ENCODE data around the gene RNF43. TPM values are rescaled to one million over a fixed set of nuclear protein-coding genes. Genes with fewer than 3 reads are reported as not detected.
A peak's percentile ranks its signal among the peaks of the same experiment; 100 is the strongest.

Gene RNF43
- total RNA-seq, 3 donors from 2014 or later: 8.5 to 19.0 TPM; not detected in 1

DNA sequence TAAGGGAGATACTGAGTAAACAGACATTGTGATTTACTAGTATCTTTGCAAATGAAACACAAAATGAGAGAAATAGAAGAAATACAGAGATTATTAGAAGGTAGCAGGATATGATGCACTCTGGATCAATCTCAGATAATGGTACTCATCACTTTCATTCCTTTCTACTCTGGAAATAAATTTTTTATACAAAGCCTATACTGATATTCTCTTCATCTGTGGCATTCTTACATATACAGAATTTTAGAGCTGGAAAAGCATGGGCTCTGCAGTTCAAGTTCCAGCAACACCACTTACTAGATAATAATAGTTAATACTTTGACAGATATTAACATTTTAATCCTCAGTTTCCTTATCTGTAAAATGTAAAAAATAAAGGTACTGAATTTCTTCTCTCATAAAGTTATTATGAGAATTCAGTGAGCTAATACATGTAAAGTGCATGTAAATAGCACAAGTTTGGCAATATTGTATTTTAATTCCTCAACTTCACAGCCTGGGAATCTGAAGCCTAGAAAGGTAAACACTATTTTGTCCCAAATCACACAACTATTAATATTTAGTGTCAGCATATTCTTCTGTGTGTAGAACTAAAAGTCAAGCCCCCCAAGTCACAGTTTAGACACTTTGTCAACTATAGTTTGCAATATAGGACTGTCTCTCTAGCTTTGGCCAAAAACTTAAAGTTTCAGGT lies 6.5 kb downstream of the RNF43 start:
- no peaks in the 10 kb centered on the region for H3K9me3 ChIP-seq
- peak overlapping the region in 1 of 2 donors; percentile 5 for H3K27ac ChIP-seq
- intact Hi-C loops (cut with DNase I; ENCODE audit: low total_unique reads): no loop called here
- H3K27me3 ChIP-seq: no peaks in the 10 kb centered on the region
- DNase-seq (ENCODE audit: low spot score in 2 of 2): no peak
- no peak overlapping the region for H3K4me3 ChIP-seq
- no peaks in the 10 kb centered on the region for H3K4me1 ChIP-seq
- H3K36me3 ChIP-seq: no peaks in the 10 kb centered on the region
- TF ChIP-seq POLR2AphosphoS5 (IDR thresholded peaks at IDR 0.05) (no peak), POLR2A (IDR thresholded peaks at IDR 0.05) (no peak)
- TF ChIP-seq, protein P1, sequence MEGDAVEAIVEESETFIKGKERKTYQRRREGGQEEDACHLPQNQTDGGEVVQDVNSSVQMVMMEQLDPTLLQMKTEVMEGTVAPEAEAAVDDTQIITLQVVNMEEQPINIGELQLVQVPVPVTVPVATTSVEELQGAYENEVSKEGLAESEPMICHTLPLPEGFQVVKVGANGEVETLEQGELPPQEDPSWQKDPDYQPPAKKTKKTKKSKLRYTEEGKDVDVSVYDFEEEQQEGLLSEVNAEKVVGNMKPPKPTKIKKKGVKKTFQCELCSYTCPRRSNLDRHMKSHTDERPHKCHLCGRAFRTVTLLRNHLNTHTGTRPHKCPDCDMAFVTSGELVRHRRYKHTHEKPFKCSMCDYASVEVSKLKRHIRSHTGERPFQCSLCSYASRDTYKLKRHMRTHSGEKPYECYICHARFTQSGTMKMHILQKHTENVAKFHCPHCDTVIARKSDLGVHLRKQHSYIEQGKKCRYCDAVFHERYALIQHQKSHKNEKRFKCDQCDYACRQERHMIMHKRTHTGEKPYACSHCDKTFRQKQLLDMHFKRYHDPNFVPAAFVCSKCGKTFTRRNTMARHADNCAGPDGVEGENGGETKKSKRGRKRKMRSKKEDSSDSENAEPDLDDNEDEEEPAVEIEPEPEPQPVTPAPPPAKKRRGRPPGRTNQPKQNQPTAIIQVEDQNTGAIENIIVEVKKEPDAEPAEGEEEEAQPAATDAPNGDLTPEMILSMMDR (IDR thresholded peaks at IDR 0.05): no peak

DNA sequence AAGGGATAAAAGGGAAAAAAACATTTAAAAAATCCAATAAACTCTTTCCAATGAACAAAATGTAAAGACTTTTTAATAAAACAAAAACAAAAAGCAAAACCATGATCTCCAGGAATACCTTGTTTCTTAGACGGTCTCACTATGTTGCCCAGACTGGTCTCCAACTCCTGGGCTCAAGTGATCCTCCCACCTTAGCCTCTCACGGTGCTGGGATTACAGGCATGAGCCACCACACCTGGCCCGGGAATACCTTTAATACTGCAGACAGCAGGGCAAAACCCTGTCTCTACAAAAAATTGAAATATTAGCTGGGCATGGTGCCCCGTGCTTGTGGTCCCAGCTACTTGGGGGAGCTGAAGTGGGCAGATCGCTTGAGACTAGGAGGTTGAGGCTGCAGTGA lies 7.9 kb downstream of the RNF43 start:
- intact Hi-C loops (cut with DNase I; ENCODE audit: low total_unique reads): no loop called here
- Histone ChIP-seq H3K36me3 (no peaks in the 10 kb centered on the region), H3K4me3 (no peak overlapping the region), H3K4me1 (no peaks in the 10 kb centered on the region), H3K9me3 (no peaks in the 10 kb centered on the region), H3K27ac (no peak overlapping the region), H3K27me3 (no peaks in the 10 kb centered on the region)
- no peak for TF ChIP-seq POLR2A (IDR thresholded peaks at IDR 0.05)
- TF ChIP-seq, protein P1 (IDR thresholded peaks at IDR 0.05): no peak
- no peak for TF ChIP-seq POLR2AphosphoS5 (IDR thresholded peaks at IDR 0.05)
- no peak for DNase-seq (ENCODE audit: low spot score in 2 of 2)

DNA sequence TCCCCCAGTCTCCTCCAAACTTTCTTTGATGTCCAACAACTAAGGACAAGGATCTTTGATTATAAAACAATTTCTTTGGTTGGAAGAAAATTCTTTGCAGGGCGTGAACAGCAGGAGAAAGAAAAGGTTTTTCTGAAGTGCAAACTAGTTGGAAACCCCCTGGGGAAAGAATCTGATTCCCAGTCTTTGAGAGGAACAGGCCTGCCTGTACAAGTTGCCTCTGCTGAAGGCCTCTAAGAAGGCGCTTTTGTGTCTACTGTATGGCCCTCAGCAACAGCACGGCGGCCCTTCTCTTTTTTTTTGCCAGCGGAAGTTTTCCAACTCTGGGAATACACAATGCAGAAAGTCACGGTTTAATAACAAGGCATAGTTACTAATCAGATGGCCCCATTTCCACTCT lies 14.0 kb downstream of the RNF43 start:
- Histone ChIP-seq H3K27me3 (no peaks in the 10 kb centered on the region), H3K9me3 (no peaks in the 10 kb centered on the region), H3K27ac (peak overlapping the region; percentile 70 to 79), H3K4me3 (no peak overlapping the region), H3K4me1 (no peaks in the 10 kb centered on the region), H3K36me3 (no peaks in the 10 kb centered on the region)
- peak in 1 of 2 donors; percentile 40 for DNase-seq (ENCODE audit: low spot score in 2 of 2)
- TF ChIP-seq POLR2A (IDR thresholded peaks at IDR 0.05) (no peak), POLR2AphosphoS5 (IDR thresholded peaks at IDR 0.05) (no peak)
- TF ChIP-seq, protein P1 (IDR thresholded peaks at IDR 0.05): no peak
- intact Hi-C loops (cut with DNase I; ENCODE audit: low total_unique reads): no loop called here

DNA sequence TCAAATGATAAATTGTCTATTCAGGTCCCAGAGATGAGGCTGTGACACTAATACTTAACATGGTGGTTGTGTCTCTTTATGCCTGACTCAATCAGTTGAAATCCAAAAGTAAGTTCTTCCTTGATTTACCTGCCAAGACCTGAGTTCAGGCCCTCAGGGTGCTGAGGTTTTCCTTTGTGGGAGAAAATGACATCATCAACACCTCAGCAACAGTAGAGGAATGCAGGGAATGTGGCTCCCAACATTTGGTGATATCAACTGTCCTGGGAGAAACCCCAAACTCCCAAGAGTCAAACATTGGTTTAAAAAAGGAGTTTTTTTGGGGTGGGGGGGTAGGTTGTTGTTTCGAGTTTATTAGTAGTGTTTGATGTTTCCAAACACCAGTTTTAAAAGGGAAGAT lies 14.7 kb downstream of the RNF43 start:
- no peaks in the 10 kb centered on the region for H3K9me3 ChIP-seq
- H3K27me3 ChIP-seq: no peaks in the 10 kb centered on the region
- H3K4me3 ChIP-seq: peak overlapping the region in 1 of 3 donors; percentile 3
- no peak for TF ChIP-seq POLR2AphosphoS5 (IDR thresholded peaks at IDR 0.05)
- TF ChIP-seq, protein P1 (IDR thresholded peaks at IDR 0.05): no peak
- no peak for TF ChIP-seq POLR2A (IDR thresholded peaks at IDR 0.05)
- peak in 1 of 2 donors; percentile 77 for DNase-seq (ENCODE audit: low spot score in 2 of 2)
- intact Hi-C loops (cut with DNase I; ENCODE audit: low total_unique reads): no loop called here
- no peaks in the 10 kb centered on the region for H3K4me1 ChIP-seq
- peak overlapping the region; percentile 70 to 79 for H3K27ac ChIP-seq
- no peaks in the 10 kb centered on the region for H3K36me3 ChIP-seq

DNA sequence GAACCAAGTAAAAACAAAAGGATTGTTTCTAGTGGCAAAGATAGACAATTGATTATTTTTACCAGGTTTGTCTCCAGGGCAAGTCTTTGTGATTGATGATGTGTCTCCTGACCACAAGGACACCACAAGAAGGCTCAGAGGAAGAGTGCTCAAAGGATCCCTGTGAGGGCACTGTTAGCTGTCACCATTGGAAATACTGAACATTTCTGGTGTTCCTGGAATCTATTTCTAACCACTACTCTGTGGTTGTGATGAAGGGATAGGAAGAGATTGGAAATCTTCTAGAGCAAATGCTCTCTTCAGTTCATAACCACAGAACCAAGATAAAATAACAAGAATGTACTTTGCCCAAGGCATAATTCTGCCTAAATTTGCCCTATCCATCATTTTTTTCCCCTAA lies 15.3 kb downstream of the RNF43 start:
- TF ChIP-seq, protein P1 (IDR thresholded peaks at IDR 0.05): no peak
- TF ChIP-seq POLR2AphosphoS5 (IDR thresholded peaks at IDR 0.05) (no peak), POLR2A (IDR thresholded peaks at IDR 0.05) (no peak)
- H3K36me3 ChIP-seq: no peaks in the 10 kb centered on the region
- intact Hi-C loops (cut with DNase I; ENCODE audit: low total_unique reads): no loop called here
- peak overlapping the region; percentile 70 to 79 for H3K27ac ChIP-seq
- H3K27me3 ChIP-seq: no peaks in the 10 kb centered on the region
- no peak for DNase-seq (ENCODE audit: low spot score in 2 of 2)
- H3K4me1 ChIP-seq: no peaks in the 10 kb centered on the region
- H3K4me3 ChIP-seq: no peak overlapping the region
- no peaks in the 10 kb centered on the region for H3K9me3 ChIP-seq
